Measurements from ENCODE around the gene SLC2A5. TPM values are rescaled to one million over a fixed set of nuclear protein-coding genes. Genes with fewer than 3 reads are reported as not detected.

Gene SLC2A5
- total RNA-seq, 1 donor from 2014 or later, result 3.6 TPM

- no peak overlapping the region for H3K4me3 Mint-ChIP-seq
- ATAC-seq (ENCODE audit: low read depth), result no peak
- no peak for DNase-seq
- ChIA-PET CTCF (no interaction called here), POLR2A (no interaction called here)
- intact Hi-C loops (cut with micrococcal nuclease), result no loop called here
- peaks cover 23% of the 10 kb centered on the region for H3K4me1 Mint-ChIP-seq
- H3K27ac Mint-ChIP-seq, result no peak overlapping the region
- no peaks in the 10 kb centered on the region for H3K9me3 Mint-ChIP-seq
- peaks cover 30% of the 10 kb centered on the region for H3K36me3 Mint-ChIP-seq (ENCODE audit: low read depth)
- no peak for TF ChIP-seq CTCF (IDR thresholded peaks at IDR 0.05)
- no peaks in the 10 kb centered on the region for H3K27me3 Mint-ChIP-seq
Measured at GRCh38 chr1:9042272-9042671, 27.2 kb downstream of the SLC2A5 start.

GRCh38 chr1:9041116-9041779 is 28.2 kb downstream of the SLC2A5 start:
- Mint-ChIP-seq H3K4me3 (no peak overlapping the region), H3K27me3 (no peaks in the 10 kb centered on the region), H3K9me3 (no peaks in the 10 kb centered on the region), H3K36me3 (ENCODE audit: low read depth) (peaks cover 30% of the 10 kb centered on the region), H3K27ac (no peak overlapping the region), H3K4me1 (peaks cover 30% of the 10 kb centered on the region)
- ChIA-PET CTCF (no interaction called here), POLR2A (interaction anchor here (0.6 kb wide), 1 partner anchor 289 kb away, joined by 4 read pairs; no protein-coding TSS in a partner anchor)
- TF ChIP-seq CTCF (IDR thresholded peaks at IDR 0.05), result no peak
- intact Hi-C loops (cut with micrococcal nuclease), result no loop called here
- no peak for ATAC-seq (ENCODE audit: low read depth)
- no peak for DNase-seq

- ChIA-PET CTCF (no interaction called here), POLR2A (no interaction called here)
- no peak for DNase-seq
- intact Hi-C loops (cut with micrococcal nuclease), result no loop called here
- peaks cover 29% of the 10 kb centered on the region for H3K36me3 Mint-ChIP-seq (ENCODE audit: low read depth)
- no peak overlapping the region for H3K4me3 Mint-ChIP-seq
- peaks cover under 1% of the 10 kb centered on the region for H3K9me3 Mint-ChIP-seq
- TF ChIP-seq CTCF (IDR thresholded peaks at IDR 0.05), result no peak
- H3K4me1 Mint-ChIP-seq, result peaks cover 33% of the 10 kb centered on the region
- H3K27me3 Mint-ChIP-seq, result no peaks in the 10 kb centered on the region
- ATAC-seq (ENCODE audit: low read depth), result no peak
- H3K27ac Mint-ChIP-seq, result no peak overlapping the region
Measured at GRCh38 chr1:9040659-9041030, 28.8 kb downstream of the SLC2A5 start.

- Mint-ChIP-seq H3K4me1 (peaks cover 34% of the 10 kb centered on the region), H3K4me3 (no peak overlapping the region), H3K9me3 (peaks cover 6% of the 10 kb centered on the region), H3K27ac (no peak overlapping the region), H3K27me3 (no peaks in the 10 kb centered on the region), H3K36me3 (ENCODE audit: low read depth) (peaks cover 29% of the 10 kb centered on the region)
- TF ChIP-seq CTCF (IDR thresholded peaks at IDR 0.05), result no peak
- intact Hi-C loops (cut with micrococcal nuclease), result no loop called here
- POLR2A ChIA-PET, result no interaction called here
- CTCF ChIA-PET, result no interaction called here
- DNase-seq (no peak), ATAC-seq (ENCODE audit: low read depth) (no peak)
Measured at GRCh38 chr1:9039761-9040658, 29.4 kb downstream of the SLC2A5 start.

All from activated B cell treated with CpG ODN at 0.5 μM for 24 hours (primary cell).